Gastrocnemius medialis (tissue), 4 donors: Measurements from ENCODE around the gene KDELR3.

Source experiments
- CTCF ChIP-seq, 5 experiments: fragments of 450-650 bp in 3 of 5; fragments of 200-600 bp in 2 of 5; sonication (generic) in 2 of 5; IDR thresholded peaks in 4 of 5; conservative IDR thresholded peaks in 1 of 5; 1 replicate in 4 of 5; 2 replicates in 1 of 5; pipeline ENCODE4 v1.5.1; 2016 to 2019; ENCODE audit warnings: antibody characterized with exemption in 5 of 5, mild to moderate bottlenecking in 3 of 5, moderate library complexity in 3 of 5
- POLR2A ChIP-seq, 2 donors: fragments of 450-650 bp; IDR thresholded peaks; one replicate each; pipeline ENCODE4 v1.6.1; 2017; ENCODE audit warnings: antibody characterized with exemption in 2 of 2, mild to moderate bottlenecking in 2 of 2, moderate library complexity in 2 of 2

- no peak for TF ChIP-seq CTCF (IDR thresholded peaks at IDR 0.05 in 4 of 5, conservative IDR thresholded peaks at IDR 0.05 in 1 of 5)
- TF ChIP-seq POLR2A (IDR thresholded peaks at IDR 0.05) = no peak
Measured at GRCh38 chr22:38455076-38455529, 12.8 kb upstream of the KDELR3 start, which contains the start of gene KCNJ4.
